Measurements from ENCODE around the gene DAPK2. TPM values are rescaled to one million over a fixed set of nuclear protein-coding genes. Genes with fewer than 3 reads are reported as not detected.
"Not testable (repeated sequence)": the region's sequence is repeated elsewhere in the genome, so short reads cannot be mapped to it uniquely, and the experiment has no call there.

DAPK2 gene
- 2.2 TPM for total RNA-seq

DNA sequence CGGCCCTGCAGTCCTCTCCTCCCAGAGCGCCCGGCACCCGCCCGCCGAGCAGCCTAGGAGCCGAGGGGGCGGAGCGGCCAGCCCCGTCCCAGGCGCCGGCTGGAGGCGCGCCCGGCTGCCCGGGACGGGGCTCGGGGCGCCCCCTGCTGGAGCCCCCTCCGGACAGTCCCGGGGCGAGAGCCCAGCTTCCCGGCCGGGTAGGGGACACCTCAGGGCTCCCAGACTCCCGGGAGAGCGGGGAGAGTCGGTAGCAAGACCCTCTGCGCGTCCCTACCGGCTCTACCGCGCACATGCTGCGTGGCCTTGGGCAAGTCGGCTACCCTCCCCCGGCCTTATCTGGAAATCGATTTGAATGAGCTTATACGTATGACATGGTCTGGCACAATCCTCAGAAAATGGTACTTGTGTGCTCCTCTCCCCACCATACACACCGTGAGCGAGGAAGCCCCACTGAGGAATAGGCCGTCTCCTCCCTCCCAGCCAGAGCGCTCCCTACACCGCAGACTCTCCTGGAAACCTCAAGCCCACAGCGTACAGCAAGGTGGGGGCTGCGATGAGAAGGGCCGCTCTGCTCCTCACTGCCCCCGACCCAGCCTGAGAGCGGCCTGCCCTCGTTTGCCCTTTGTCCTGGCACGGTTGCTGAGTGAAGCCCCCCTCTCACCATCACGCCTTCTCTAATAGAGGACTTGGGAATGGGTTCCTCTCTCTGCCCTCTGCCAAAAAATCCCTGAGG lies at the start of gene DAPK2:
DAPK2 (minus strand) TSS at position 65 of the 733 bp plus-strand sequence. CDS start 6,224 bp downstream, outside the sequence.
- no peaks in the 10 kb centered on the region for H3K27me3 ChIP-seq (ENCODE audit: insufficient read depth, low read length)
- no peaks in the 10 kb centered on the region for H3K9me3 ChIP-seq (ENCODE audit: low read depth, low read length)
- peak within 1 kb of the TSS; percentile 30 for H3K4me3 ChIP-seq (ENCODE audit: low read length)
- peaks cover 73% of the 10 kb centered on the region for H3K4me1 ChIP-seq (ENCODE audit: insufficient read depth, low read length)

DNA sequence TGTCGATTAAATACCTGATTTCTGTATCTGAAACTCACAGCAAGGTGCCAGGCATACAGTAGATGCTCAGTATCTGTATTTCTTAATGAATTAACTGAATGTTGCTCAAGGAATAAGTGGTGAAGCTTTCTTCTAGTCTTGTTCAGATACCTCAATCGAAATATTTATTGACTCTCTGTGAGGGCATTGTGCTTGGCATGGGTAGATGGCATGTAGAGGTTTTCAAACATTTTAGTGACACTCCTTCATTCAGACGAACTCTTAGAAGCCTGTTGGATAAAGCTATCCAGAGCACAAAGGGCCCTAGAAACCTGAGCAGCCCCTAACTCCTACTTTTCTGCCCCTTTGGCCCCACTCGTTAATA lies 49.1 kb upstream of the DAPK2 start:
- peaks cover 86% of the 10 kb centered on the region for H3K4me1 ChIP-seq (ENCODE audit: insufficient read depth, low read length)
- peak overlapping the region; percentile 91 for H3K4me3 ChIP-seq (ENCODE audit: low read length)
- no peaks in the 10 kb centered on the region for H3K9me3 ChIP-seq (ENCODE audit: low read depth, low read length)
- no peaks in the 10 kb centered on the region for H3K27me3 ChIP-seq (ENCODE audit: insufficient read depth, low read length)

GRCh38 chr15:64093627-64094417 lies 47.5 kb upstream of the DAPK2 start, which contains the start of gene CIAO2A:
Gene CIAO2A, minus strand, starts transcription at chr15:64093838. Its CDS starts 70 bp downstream, at chr15:64093768.
- Histone ChIP-seq H3K4me1 (ENCODE audit: insufficient read depth, low read length) (peaks cover 88% of the 10 kb centered on the region), H3K4me3 (ENCODE audit: low read length) (peak within 1 kb of the TSS; percentile 87), H3K27me3 (ENCODE audit: insufficient read depth, low read length) (no peaks in the 10 kb centered on the region), H3K9me3 (ENCODE audit: low read depth, low read length) (no peaks in the 10 kb centered on the region)

GRCh38 chr15:64092864-64093626 lies 46.8 kb upstream of the DAPK2 start:
- Histone ChIP-seq H3K4me1 (ENCODE audit: insufficient read depth, low read length) (peaks cover 87% of the 10 kb centered on the region), H3K9me3 (ENCODE audit: low read depth, low read length) (no peaks in the 10 kb centered on the region), H3K27me3 (ENCODE audit: insufficient read depth, low read length) (no peaks in the 10 kb centered on the region), H3K4me3 (ENCODE audit: low read length) (peak overlapping the region; percentile 87)

DNA sequence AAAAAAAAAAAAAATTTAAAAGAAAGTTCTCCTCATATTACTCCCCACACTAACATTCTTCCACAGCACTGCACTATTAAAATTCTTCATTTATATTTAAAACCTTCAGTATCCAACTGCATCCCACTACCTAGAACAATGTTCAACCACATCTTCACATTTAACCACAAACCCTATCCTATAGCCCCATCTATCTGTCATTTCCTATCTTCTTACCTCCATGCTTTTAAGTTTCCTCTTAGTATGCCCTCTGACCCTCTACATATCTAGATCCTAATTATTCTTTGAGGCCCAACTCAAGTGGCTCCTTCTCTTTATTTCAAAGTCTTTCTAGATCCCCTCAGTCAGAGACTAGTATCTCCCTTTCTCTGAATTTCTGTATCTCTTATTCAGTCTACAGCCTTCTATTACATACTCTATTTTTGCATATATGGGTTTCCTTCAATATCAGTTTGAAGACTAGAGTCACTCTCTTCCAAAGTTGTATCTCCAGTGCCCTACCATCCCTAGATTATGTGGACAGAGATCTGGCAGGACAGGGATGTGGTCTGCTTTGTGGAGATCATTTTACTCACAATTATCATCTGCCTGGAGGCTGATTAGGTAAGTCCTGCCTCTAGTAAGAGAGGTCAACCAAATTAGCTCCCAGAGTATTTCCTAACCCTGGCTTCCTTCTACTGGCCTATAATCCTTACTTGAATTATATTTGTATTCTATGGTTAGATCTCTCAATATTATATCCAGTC lies 46.0 kb upstream of the DAPK2 start:
- peaks cover 81% of the 10 kb centered on the region for H3K4me1 ChIP-seq (ENCODE audit: insufficient read depth, low read length)
- H3K27me3 ChIP-seq (ENCODE audit: insufficient read depth, low read length): no peaks in the 10 kb centered on the region
- no peak overlapping the region for H3K4me3 ChIP-seq (ENCODE audit: low read length)
- no peaks in the 10 kb centered on the region for H3K9me3 ChIP-seq (ENCODE audit: low read depth, low read length)

DNA sequence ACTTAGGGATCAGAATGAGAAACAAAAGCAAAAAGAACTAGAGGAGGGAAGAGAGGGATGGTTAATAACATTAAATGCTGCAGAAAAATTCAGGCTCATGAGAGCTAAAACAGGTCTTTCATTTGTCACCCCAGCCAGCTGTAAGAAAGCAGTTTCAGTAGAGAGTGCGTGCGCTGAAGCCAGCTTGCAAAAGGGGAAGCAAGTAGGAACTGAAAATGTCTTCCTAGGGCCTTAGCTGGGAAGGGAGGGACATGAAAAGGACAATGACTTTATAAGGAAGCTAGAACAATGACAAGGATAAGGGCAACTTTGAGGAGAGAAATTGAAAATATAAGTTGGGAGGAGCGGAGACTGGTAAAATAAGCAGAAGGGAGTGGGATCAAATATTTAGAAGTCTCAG lies 44.2 kb upstream of the DAPK2 start:
- peaks cover 69% of the 10 kb centered on the region for H3K4me1 ChIP-seq (ENCODE audit: insufficient read depth, low read length)
- H3K27me3 ChIP-seq (ENCODE audit: insufficient read depth, low read length): no peaks in the 10 kb centered on the region
- H3K9me3 ChIP-seq (ENCODE audit: low read depth, low read length): no peaks in the 10 kb centered on the region
- H3K4me3 ChIP-seq (ENCODE audit: low read length): no peak overlapping the region

DNA sequence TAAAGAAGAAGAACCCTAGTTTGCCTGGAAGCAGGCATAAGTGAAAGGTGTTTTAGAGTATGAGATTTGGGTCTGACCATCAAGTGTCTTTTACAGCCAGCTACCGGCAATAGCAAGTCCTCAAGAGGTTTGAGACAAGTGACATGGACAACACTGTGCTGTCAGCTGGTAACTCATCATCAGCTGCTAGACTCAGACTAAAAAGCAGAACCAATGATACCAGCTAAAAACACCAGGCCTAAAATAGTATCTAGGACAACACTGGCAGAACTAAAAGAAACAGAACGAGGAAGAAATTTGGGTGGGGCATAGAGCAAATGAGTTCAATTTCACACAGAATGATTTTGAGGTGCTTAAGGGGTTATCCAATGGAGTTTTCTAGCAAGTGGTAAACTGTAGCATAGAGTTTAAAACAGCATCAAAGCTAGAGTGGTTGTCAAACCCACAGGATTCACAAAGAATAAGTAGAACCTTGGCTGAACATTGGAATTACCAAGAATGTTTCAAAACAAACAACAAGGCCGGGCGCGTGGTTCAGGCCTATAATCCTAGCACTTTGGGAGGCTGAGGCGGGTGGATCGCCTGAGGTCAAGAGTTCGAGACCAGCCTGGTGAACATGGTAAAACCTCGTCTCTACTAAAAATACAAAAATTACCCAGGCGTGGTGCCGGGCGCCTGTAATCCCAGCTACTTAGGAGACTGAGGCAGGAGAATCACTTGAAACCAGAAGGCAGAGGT lies 43.4 kb upstream of the DAPK2 start:
- H3K9me3 ChIP-seq (ENCODE audit: low read depth, low read length): no peaks in the 10 kb centered on the region
- H3K4me1 ChIP-seq (ENCODE audit: insufficient read depth, low read length): peaks cover 61% of the 10 kb centered on the region
- no peak overlapping the region for H3K4me3 ChIP-seq (ENCODE audit: low read length)
- H3K27me3 ChIP-seq (ENCODE audit: insufficient read depth, low read length): no peaks in the 10 kb centered on the region

DNA sequence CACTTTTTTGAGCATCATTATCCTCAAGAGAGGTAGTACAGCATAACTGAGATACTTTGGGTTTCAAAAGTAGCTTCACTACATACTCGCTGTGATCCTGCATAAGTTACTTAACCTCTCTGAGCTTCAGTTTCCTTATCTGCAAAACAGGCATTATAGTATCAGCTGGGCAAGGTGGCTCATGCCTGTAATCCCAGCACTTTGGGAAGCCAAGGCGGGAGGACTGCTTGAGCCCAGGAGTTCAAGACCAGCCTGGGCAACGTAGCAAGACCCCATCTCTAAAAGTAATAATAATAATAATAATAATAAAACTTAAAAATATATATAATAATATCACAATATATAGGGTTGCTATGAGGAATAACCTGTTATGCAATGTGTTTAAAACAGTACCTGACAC lies 36.5 kb upstream of the DAPK2 start:
- Histone ChIP-seq H3K4me3 (ENCODE audit: low read length) (no peak overlapping the region), H3K27me3 (ENCODE audit: insufficient read depth, low read length) (no peaks in the 10 kb centered on the region), H3K4me1 (ENCODE audit: insufficient read depth, low read length) (no peaks in the 10 kb centered on the region), H3K9me3 (ENCODE audit: low read depth, low read length) (no peaks in the 10 kb centered on the region)

- H3K4me3 ChIP-seq (ENCODE audit: low read length); H3K27me3 ChIP-seq (ENCODE audit: insufficient read depth, low read length); H3K9me3 ChIP-seq (ENCODE audit: low read depth, low read length): not testable (repeated sequence)
- H3K4me1 ChIP-seq (ENCODE audit: insufficient read depth, low read length): peaks cover 22% of the 10 kb centered on the region
These were observed 27.2 kb upstream of the DAPK2 start for GRCh38 chr15:64073496-64073895.

GRCh38 chr15:64072812-64073211 lies 26.5 kb upstream of the DAPK2 start:
- Histone ChIP-seq H3K9me3 (ENCODE audit: low read depth, low read length) (no peaks in the 10 kb centered on the region), H3K4me1 (ENCODE audit: insufficient read depth, low read length) (peaks cover 29% of the 10 kb centered on the region), H3K4me3 (ENCODE audit: low read length) (no peak overlapping the region), H3K27me3 (ENCODE audit: insufficient read depth, low read length) (no peaks in the 10 kb centered on the region)

DNA sequence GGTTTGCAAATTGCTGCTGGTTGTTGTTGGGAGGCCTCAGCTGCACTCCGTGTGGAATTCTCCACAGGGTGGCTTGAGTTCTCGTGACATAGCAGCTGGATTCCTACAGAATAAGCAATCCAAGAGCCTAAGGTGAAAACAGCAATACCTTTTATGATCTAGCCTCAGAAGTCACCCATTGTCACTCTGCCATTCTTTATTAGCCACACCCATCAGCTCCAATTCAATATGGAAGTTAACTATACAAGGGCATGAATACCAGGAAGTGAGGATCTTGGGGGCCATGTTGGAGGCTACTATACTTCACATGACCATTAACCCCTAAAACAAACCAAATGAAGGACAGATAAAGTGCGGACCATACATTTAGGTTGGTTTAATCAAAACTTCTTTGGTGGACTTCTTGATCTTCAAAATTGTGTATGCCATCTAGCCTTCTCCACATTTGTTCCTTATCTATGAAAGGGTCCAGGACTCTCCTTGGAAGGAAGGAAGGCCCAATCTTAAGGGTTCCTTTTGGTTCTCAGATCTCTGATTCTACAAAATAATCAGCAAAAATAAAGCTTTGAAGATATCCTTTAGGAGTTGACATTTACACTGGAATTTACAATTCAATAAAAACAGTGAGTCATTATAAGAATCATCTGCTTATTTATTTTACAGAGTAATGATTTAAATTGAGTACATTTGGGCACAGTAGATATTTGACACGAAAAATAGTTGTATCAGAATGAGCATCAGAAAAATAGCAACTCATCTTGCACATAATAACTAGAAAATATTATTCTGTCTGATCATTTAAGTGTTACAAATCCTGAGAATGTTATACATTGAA lies 25.9 kb upstream of the DAPK2 start:
- Histone ChIP-seq H3K4me1 (ENCODE audit: insufficient read depth, low read length) (peaks cover 36% of the 10 kb centered on the region), H3K4me3 (ENCODE audit: low read length) (no peak overlapping the region), H3K27me3 (ENCODE audit: insufficient read depth, low read length) (no peaks in the 10 kb centered on the region), H3K9me3 (ENCODE audit: low read depth, low read length) (no peaks in the 10 kb centered on the region)

DNA sequence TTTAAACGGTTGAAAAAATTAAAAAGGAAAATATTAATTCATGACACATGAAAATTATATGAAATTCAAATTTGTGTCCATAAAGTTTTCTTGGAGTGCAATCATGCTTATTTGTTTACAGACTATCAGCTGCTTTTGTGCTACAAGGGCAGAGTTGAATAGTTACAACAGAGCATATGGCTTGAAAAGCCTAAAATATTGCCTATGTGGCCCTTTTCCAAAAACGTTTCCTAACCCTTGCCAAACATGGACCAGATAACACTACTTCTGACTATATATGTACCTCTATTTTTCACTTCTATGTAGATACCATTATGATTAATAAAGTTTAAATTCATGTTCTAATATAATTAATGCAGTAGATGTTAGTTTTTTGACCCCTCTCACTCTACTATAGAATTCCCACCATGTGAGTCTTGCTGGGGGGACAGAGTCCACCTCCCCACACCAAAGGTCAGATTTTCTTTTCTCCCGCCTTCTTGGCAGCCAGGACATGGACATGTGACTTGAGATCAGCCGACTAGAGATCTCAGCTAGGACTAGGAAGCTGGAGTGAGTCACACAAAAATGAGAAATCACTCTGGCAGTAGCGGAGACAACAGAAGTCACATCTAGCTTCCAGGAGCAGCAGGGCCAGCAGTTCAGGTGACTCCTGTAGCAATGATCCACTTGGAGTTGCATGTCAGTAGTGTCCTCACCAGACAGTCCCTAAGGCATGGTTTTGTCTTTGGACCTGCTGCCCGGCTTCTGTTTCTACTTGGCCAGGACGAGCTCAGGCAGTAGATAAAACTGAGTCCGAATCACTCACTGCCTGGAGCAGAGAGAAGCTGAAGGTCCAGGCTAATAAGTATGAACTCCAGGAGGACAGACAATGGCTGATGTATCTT lies 24.9 kb upstream of the DAPK2 start:
- H3K4me1 ChIP-seq (ENCODE audit: insufficient read depth, low read length): peaks cover 36% of the 10 kb centered on the region
- H3K9me3 ChIP-seq (ENCODE audit: low read depth, low read length): no peaks in the 10 kb centered on the region
- H3K27me3 ChIP-seq (ENCODE audit: insufficient read depth, low read length): no peaks in the 10 kb centered on the region
- H3K4me3 ChIP-seq (ENCODE audit: low read length): no peak overlapping the region

GRCh38 chr15:64070106-64070505 lies 23.8 kb upstream of the DAPK2 start:
- H3K4me3 ChIP-seq (ENCODE audit: low read length): no peak overlapping the region
- peaks cover 36% of the 10 kb centered on the region for H3K4me1 ChIP-seq (ENCODE audit: insufficient read depth, low read length)
- H3K9me3 ChIP-seq (ENCODE audit: low read depth, low read length): no peaks in the 10 kb centered on the region
- H3K27me3 ChIP-seq (ENCODE audit: insufficient read depth, low read length): no peaks in the 10 kb centered on the region

Data from mononuclear cell (primary cell).